Ishikawa (cell line): ENCODE data around the gene PRDM16.

Experiments used
- CEBPB ChIP-seq: IDR thresholded peaks from 2 replicates; pipeline ENCODE4 v1.6.1; 2012
- CREB1 ChIP-seq: IDR thresholded peaks from 2 replicates; pipeline ENCODE4 v1.6.1; 2012; ENCODE audit warnings: low read depth
- EGR1 ChIP-seq: IDR thresholded peaks from 2 replicates; pipeline ENCODE4 v1.6.1; 2012
- EP300 ChIP-seq: IDR thresholded peaks from 2 replicates; pipeline ENCODE4 v1.6.1; 2012; ENCODE audit warnings: borderline replicate concordance
- FOXM1 ChIP-seq: IDR thresholded peaks from 2 replicates; pipeline ENCODE4 v1.6.1; 2012; ENCODE audit warnings: low read depth, borderline replicate concordance
- NFIC ChIP-seq: IDR thresholded peaks from 2 replicates; pipeline ENCODE4 v1.6.1; 2012
- RAD21 ChIP-seq: IDR thresholded peaks from 2 replicates; pipeline ENCODE4 v1.6.1; 2012; ENCODE audit warnings: low read depth
- TAF1 ChIP-seq: IDR thresholded peaks from 2 replicates; pipeline ENCODE4 v1.6.1; 2012; ENCODE audit warnings: low read depth, mild to moderate bottlenecking
- TCF12 ChIP-seq: IDR thresholded peaks from 2 replicates; pipeline ENCODE4 v1.6.1; 2012; ENCODE audit warnings: low read depth
- TEAD4 ChIP-seq: IDR thresholded peaks from 2 replicates; pipeline ENCODE4 v1.6.1; 2012
- USF1 ChIP-seq: IDR thresholded peaks from 2 replicates; pipeline ENCODE4 v1.6.1; 2012
- YY1 ChIP-seq: IDR thresholded peaks from 2 replicates; pipeline ENCODE4 v1.6.1; 2012; ENCODE audit warnings: low read depth
- ZBTB7A ChIP-seq: IDR thresholded peaks from 2 replicates; pipeline ENCODE4 v1.6.1; 2012; ENCODE audit warnings: low read depth
- TF ChIP-seq, protein P1 (sequence below): IDR thresholded peaks from 2 replicates; pipeline ENCODE4 v1.6.1; 2012
- TF ChIP-seq, protein P2 (sequence below): IDR thresholded peaks from 2 replicates; pipeline ENCODE4 v1.6.1; 2012; ENCODE audit warnings: low read depth, mild to moderate bottlenecking

The PRDM16 gene

GRCh38 chr1:3412376-3412775, 343.4 kb downstream of the PRDM16 start:
- TF ChIP-seq FOXM1 (no peak), EGR1 (no peak), RAD21 (no peak), EP300 (no peak), CEBPB (no peak), TAF1 (no peak)

DNA sequence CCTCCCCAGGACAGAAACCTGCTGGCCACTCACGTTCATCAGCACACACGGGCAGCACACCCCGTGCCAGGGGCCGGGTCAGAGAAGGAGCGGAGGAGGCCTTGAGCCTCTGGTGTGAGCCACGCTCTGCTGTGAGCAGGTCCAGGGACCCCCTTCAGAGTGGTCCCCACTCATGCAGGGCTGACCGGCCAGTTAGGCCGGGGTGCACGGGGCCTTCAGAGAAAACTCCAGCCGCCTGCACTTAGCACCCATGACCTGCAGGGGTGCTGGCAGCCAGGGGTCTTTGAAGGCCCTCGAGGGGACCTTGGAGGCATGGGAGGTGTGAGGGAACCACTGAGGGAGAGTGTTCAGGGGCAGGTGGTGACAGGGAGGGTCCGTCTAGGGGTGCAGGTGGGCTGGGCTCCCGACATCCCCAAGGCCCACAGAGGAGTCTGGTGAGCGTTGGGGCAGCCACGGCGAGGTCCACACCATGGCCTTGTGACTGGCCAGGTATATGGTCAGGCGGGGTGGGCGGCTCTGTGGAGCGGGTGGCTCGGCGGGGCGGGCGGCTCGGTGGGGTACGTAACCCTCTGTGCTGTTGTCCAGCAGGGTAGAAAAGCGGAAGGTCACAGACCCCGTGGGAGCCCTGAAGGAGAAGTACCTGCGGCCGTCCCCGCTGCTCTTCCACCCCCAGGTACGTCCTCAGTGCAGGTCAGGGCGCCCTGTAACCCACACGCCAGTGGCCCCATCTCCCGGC, 345.1 kb downstream of the PRDM16 start:
- no peak for TF ChIP-seq FOXM1

DNA sequence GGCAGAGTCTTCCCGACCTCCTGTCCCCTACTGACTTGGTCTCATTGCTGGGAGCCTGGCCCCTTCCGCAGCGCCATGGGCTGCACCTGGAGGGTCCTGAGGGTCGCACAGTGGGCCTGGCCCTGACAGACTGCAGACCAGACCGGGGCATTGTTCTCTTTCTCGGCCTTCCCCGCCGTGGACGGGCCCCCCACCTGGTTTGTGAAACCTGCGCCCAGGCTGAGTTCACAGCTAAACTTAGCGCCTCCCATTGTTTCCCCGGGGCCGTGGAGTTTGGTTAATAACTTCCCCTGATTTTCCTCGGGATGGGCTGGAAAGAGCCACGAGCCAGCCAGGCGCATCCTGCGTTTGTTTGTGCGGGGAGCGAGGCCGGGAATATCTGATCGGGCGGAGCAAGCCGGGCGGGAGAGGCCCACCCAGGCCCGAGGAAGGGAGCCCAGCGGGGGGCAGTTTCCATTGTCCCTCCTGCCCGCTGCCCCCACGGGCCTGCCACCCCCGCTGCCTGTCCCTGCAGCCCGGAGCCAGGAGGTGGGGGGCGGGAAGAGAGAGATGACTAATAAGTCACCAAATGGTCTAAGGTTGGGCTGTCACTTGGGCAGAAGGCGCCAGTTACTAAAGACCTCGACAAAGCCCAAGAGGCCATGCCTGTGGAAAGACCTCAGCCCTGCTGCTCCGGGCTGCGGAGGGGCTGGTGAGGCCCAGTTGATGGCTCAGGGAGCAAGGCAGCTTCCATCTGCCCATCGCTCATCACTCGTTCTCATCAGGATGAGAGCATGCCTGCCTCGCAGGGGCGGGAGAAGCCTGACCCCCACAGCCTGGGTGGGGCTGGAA, 346.5 kb downstream of the PRDM16 start:
- TF ChIP-seq, protein P1, sequence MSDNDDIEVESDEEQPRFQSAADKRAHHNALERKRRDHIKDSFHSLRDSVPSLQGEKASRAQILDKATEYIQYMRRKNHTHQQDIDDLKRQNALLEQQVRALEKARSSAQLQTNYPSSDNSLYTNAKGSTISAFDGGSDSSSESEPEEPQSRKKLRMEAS: no peak
- TF ChIP-seq USF1 (no peak), CREB1 (no peak), TEAD4 (no peak), FOXM1 (no peak), ZBTB7A (no peak), CEBPB (no peak), TAF1 (no peak), RAD21 (no peak), YY1 (no peak), NFIC (no peak), TCF12 (no peak), EGR1 (no peak), EP300 (no peak)
- TF ChIP-seq, protein P2, sequence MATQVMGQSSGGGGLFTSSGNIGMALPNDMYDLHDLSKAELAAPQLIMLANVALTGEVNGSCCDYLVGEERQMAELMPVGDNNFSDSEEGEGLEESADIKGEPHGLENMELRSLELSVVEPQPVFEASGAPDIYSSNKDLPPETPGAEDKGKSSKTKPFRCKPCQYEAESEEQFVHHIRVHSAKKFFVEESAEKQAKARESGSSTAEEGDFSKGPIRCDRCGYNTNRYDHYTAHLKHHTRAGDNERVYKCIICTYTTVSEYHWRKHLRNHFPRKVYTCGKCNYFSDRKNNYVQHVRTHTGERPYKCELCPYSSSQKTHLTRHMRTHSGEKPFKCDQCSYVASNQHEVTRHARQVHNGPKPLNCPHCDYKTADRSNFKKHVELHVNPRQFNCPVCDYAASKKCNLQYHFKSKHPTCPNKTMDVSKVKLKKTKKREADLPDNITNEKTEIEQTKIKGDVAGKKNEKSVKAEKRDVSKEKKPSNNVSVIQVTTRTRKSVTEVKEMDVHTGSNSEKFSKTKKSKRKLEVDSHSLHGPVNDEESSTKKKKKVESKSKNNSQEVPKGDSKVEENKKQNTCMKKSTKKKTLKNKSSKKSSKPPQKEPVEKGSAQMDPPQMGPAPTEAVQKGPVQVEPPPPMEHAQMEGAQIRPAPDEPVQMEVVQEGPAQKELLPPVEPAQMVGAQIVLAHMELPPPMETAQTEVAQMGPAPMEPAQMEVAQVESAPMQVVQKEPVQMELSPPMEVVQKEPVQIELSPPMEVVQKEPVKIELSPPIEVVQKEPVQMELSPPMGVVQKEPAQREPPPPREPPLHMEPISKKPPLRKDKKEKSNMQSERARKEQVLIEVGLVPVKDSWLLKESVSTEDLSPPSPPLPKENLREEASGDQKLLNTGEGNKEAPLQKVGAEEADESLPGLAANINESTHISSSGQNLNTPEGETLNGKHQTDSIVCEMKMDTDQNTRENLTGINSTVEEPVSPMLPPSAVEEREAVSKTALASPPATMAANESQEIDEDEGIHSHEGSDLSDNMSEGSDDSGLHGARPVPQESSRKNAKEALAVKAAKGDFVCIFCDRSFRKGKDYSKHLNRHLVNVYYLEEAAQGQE: no peak

DNA sequence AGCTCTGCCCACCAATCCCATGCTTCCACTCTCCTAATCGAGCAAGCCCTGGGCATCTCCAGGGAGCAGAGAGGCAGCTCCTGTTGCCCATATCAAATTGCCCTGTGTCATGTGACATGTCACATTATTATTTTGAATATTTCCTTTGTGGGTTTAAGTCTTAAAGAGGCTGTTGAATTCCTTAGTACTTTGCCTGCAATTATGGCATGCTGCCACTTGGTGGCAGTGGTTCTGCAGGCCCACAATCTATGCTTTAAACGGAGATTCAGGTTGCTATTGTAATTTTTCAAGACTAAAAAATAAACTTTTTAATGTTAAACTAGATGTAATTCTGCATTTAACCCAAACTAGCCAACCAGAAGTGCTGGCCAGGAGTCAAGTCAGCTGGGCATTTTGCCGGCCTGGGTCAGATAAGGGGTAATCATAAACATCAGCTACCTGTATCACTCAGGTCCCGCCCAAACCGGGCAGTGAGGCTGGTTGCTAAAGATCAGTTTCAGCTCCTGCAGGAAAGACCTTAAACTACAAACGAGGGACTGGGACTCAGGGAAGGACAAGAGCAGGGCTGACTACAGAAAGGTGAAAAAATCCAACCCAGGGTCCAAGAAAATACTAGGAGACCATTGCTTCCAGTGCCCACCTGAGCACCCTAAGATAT, 348.2 kb downstream of the PRDM16 start:
- TF ChIP-seq USF1 (peak; percentile 11; the same call in 1 of the 2 replicates), FOXM1 (no peak)

GRCh38 chr1:3417934-3418333, 348.9 kb downstream of the PRDM16 start:
- no peak for TF ChIP-seq USF1
- TF ChIP-seq, protein P1: no peak
- TF ChIP-seq, protein P2: no peak
- no peak for TF ChIP-seq CEBPB
- no peak for TF ChIP-seq EP300
- no peak for TF ChIP-seq CREB1
- no peak for TF ChIP-seq FOXM1
- TF ChIP-seq EGR1: no peak
- no peak for TF ChIP-seq TEAD4
- TF ChIP-seq NFIC: no peak
- TF ChIP-seq TCF12: no peak
- TF ChIP-seq TAF1: no peak
- no peak for TF ChIP-seq RAD21
- no peak for TF ChIP-seq ZBTB7A
- no peak for TF ChIP-seq YY1
